Hematopoietic multipotent progenitor cell (in vitro differentiated cells): Measurements from ENCODE around the gene SERPINA4. TPM values are rescaled to one million over a fixed set of nuclear protein-coding genes. Genes with fewer than 3 reads are reported as not detected.
"Not testable (repeated sequence)": the region's sequence is repeated elsewhere in the genome, so short reads cannot be mapped to it uniquely, and the experiment has no call there.

Experiments used
- DNase-seq, 3 donors: peaks; one replicate each; pipeline ENCODE4 v3.0.0-alpha.2; 2011 to 2015; ENCODE audit warnings: low read depth in 2 of 3, low spot score in 2 of 3
- total RNA-seq: library from RNA; depleted of rRNA; stranded (reverse); fragments of >200 nt; gene quantifications from one replicate; pipeline ENCODE4 v1.2.3, GENCODE V29; 2012

SERPINA4 gene
- total RNA-seq, 1 donor, result not detected

- no peak for DNase-seq
Observed at GRCh38 chr14:94588311-94588710, 27.1 kb downstream of the SERPINA4 start.

- DNase-seq, result no peak
Observed at GRCh38 chr14:94591073-94591472, 29.8 kb downstream of the SERPINA4 start.

GRCh38 chr14:94591871-94592270, 30.6 kb downstream of the SERPINA4 start:
- DNase-seq, result no peak

DNA sequence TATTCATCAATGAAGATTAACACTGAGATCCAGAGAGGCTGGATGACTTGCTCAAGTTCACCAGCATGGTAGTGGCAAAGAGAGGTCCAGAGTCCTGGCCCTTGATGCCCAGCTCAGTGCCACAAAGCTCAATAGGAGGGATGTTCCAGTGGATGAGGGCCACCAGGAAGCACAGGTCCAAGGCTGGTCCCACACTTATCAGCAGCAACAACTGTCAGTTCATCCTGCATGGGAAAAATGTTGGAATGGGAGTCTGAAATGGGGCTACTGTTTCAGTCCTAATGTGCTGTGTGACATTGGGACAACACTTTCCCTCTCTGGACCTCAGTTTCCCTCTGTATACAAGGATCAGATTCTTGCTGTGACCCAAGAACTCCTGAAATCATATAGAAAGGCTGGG, 31.2 kb downstream of the SERPINA4 start:
- DNase-seq, result no peak

GRCh38 chr14:94593376-94593748, 32.1 kb downstream of the SERPINA4 start:
- no peak for DNase-seq

GRCh38 chr14:94593749-94594431, 32.6 kb downstream of the SERPINA4 start:
- DNase-seq, result no peak

DNA sequence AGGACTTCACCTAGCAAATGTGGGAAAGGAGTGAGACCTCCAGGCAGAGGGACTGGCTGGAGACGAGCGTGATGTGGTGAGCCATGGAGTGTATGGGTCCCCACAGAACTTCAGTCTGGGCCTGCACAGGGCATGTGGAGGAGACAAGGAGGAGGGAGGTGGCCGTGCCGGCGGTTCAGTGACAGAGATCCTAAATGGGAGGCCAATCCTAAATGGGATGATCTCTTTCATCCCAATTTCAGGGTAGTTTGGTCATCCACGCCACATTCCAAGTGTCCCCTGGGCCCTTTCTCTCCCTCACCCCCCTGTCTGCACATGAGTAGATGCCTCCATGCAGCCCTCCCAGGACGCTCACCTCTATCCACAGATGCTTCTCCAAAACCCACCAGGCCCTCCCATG, 33.2 kb downstream of the SERPINA4 start:
- no peak for DNase-seq

GRCh38 chr14:94595912-94596311, 34.7 kb downstream of the SERPINA4 start:
- DNase-seq, result no peak

DNA sequence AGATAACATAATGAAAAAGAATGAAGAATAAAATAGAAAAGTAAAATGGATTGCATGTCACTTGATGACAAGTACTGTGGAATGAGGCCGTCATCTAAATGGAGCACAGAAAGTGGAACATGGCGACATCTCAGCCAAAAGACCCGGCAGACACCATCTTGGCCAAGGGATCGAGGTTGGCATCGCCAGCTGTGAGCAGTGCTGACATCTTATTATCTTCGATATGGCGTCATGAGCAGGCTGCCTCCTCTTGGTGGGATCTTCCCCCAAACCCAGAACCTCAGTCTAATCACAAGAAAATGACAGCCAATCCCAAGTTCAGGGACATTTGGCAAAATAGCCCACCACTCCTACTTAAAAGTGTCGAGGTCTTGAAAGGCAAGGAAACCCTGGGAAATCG, 35.1 kb downstream of the SERPINA4 start:
- DNase-seq, result no peak

- no peak for DNase-seq
Observed at GRCh38 chr14:94597788-94598187, 36.5 kb downstream of the SERPINA4 start.

DNA sequence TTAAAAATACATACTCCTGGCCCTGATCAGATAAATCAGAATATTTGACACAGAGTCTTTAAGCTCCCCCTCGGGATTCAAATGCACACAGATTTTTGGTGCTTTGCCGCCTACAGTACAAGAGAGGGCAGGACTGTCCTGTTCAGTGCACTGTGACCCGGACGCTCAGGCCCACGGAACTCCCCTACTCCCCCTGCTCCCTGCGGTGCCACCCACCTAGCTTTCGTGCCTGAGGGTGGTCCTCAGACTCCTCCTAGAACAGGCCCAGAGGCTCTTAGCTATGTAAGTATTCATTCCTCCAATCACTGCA, 37.2 kb downstream of the SERPINA4 start:
- no peak for DNase-seq

- no peak for DNase-seq
Observed at GRCh38 chr14:94598816-94599655, 37.8 kb downstream of the SERPINA4 start.

- no peak for DNase-seq
Observed at GRCh38 chr14:94599656-94600004, 38.4 kb downstream of the SERPINA4 start.

DNA sequence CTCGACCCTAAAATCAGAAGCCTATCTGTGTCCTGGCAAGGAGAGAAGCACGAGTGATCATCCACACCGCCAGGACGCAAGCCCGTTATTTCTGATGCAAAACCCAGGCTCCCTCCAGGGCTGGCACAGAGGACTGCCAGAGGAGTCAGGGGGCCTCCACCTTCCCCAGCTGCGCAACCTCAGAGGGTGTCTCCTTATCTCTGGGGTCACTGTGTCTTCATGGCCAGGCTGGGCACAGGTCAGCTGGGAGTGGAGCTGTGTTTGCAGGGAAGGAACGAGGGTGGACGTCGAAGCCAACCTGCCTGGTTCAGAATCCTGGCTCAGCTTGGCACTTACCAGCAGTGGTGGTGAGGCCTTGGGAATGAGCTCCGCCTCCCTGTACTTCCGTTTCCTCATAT, 38.9 kb downstream of the SERPINA4 start:
- no peak for DNase-seq

GRCh38 chr14:94601884-94602391, 40.7 kb downstream of the SERPINA4 start:
- DNase-seq, result no peak

- no peak for DNase-seq
Observed at GRCh38 chr14:94602722-94603121, 41.5 kb downstream of the SERPINA4 start.

- no peak for DNase-seq
Observed at GRCh38 chr14:94605361-94605760, 44.1 kb downstream of the SERPINA4 start.

- not testable (repeated sequence) for DNase-seq
Observed at GRCh38 chr14:94608966-94609365, 47.7 kb downstream of the SERPINA4 start.

DNA sequence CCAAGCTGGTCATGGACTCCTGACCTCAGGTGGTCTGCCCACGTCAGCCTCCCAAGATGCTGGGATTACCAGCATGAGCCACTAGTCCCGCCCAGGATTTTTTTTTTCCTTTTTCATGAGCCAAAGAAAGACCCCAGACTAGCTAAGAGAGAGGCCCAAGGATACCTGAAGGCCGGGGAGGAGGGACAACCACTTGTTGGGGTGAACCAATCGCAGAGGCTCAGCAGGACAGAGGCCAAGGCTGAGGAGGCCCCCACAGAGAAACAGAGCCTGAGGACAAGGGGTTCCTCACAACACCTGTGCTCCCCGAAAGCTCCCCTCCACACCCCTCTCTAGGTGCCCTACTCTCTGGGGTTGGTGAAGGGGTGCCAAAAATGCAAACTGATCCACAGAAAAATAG, 49.9 kb downstream of the SERPINA4 start:
- no peak for DNase-seq

GRCh38 chr14:94612174-94612573, 50.9 kb downstream of the SERPINA4 start, which contains the start of gene SERPINA3:
Gene SERPINA3 (plus strand): TSS chr14:94612391. CDS start chr14:94614442, 2,051 bp downstream.
- DNase-seq, result no peak

DNA sequence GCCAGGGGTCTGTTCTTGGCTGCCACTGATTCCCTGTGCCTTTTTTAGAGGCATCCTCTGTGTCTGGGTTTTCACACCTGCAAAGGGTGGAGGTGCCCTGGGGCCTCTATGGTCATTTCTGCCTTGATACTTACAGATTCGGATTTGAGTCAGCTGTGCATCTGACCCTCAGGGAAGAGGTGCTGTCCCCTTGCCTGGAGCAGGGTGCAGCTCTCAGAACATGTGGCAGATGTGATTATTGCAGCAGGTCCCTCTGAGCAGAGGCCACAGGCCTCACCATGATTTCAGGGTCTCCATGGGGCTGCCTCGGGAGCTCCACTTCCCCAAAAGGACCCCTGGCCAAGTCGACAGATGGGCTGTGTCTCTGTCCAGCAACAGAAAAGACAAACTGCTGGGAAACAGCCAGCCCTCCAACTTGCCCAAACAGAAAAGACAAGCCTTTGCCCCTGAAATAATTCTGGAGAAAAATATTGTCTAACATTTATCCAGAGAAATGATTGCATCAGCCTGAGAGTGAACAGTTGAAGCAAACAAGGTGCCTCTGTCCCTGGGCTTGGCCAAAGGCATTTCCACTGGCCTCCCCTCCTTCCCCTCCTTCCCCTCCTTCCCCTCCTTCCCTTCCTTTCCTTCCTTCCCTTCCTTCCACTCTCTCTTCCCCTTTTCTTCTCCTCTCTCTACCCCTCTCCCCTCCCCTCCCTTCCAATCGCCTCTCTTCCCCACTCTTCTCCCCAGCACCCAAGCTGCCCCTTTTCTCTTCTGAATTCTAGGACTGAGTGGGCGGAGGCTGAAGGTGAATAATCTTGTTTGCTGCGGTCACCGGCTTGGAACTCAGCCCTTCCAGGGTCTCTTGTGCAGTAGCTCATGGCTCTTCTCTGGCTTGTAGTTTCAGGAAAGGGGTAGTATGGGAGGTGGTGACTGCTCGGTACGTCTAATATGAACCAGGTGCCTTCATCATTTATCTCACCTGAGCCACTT, 51.6 kb downstream of the SERPINA4 start:
- no peak for DNase-seq
